C4-2B (cell line): ENCODE results near the gene PDLIM7.

Source experiments
- ZFX ChIP-seq: fragments of 450-650 bp; IDR thresholded peaks from 2 replicates; pipeline ENCODE4 v1.6.1; 2017
- TF ChIP-seq, protein P1 (sequence below): fragments of 450-650 bp; conservative IDR thresholded peaks from 2 replicates; pipeline ENCODE4 v1.5.1; 2017; ENCODE audit warnings: mild to moderate bottlenecking

DNA sequence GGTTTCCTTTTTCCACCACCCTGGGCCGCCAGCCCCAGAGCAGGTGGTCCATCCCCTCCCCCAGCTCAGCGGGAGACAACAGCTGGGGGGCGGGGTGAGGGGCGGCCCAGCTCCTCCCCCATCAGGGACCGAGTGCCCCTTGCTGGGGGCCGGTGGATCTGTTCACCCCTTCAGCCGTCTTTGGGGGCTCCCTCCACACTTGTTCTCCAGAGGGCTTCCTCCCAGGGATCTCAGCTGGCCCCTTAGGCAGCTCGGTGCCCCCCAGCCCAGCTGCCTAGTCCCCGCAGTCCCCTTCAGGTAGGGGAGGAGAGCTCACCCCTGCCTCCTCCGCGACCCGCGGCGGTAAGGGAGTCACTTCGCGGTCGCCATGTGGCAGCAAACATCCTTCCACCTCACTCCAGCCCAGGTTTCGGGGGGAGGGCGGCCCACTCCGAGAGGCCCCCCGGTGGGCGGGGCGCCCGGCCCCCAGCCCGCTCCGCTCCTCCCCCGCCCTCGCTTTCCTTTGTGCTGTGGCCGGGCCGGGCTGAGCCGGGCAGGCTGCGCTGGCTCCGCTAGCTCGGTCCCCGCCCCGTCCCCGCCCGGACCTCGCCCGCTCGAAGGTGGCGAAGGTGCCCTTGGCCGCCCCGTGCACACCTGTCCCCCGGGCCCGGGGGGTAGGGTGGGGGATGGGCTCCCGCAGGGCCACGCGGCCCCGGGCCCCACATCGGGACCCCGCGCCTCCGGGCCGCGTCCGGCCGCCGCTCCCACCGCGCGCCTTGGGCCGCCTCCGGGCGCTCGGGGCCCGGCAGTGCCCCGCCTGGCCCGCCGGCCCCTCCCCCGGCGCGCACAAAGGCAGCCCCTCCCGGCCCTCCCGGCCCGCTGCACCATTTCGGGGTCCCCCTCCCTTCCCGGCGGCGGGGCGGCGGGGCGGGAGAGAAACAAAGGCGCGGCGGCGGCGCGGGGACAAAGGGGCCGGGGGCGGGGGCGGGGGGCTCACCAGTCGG lies 24.7 kb downstream of the PDLIM7 start:
- TF ChIP-seq, protein P1, sequence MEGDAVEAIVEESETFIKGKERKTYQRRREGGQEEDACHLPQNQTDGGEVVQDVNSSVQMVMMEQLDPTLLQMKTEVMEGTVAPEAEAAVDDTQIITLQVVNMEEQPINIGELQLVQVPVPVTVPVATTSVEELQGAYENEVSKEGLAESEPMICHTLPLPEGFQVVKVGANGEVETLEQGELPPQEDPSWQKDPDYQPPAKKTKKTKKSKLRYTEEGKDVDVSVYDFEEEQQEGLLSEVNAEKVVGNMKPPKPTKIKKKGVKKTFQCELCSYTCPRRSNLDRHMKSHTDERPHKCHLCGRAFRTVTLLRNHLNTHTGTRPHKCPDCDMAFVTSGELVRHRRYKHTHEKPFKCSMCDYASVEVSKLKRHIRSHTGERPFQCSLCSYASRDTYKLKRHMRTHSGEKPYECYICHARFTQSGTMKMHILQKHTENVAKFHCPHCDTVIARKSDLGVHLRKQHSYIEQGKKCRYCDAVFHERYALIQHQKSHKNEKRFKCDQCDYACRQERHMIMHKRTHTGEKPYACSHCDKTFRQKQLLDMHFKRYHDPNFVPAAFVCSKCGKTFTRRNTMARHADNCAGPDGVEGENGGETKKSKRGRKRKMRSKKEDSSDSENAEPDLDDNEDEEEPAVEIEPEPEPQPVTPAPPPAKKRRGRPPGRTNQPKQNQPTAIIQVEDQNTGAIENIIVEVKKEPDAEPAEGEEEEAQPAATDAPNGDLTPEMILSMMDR = no peak
- TF ChIP-seq ZFX = 0 out of 2 replicates have a peak, but pooled peaks have one; percentile 50
